ENCODE results near the gene PHF24.

PHF24 gene

GRCh38 chr9:34991607-34992375 lies 33.7 kb downstream of the PHF24 start:
- no peak for TF ChIP-seq CTCF (IDR thresholded peaks at IDR 0.05)

- no peak for TF ChIP-seq CTCF (IDR thresholded peaks at IDR 0.05)
Measured at GRCh38 chr9:34992376-34992951, 34.4 kb downstream of the PHF24 start.

- no peak for TF ChIP-seq CTCF (IDR thresholded peaks at IDR 0.05)
Measured at GRCh38 chr9:34993502-34994259, 35.6 kb downstream of the PHF24 start.

- TF ChIP-seq CTCF (IDR thresholded peaks at IDR 0.05) = peak; percentile 73
Measured at GRCh38 chr9:34994260-34994899, 36.3 kb downstream of the PHF24 start.

- no peak for TF ChIP-seq CTCF (IDR thresholded peaks at IDR 0.05)
Measured at GRCh38 chr9:34994900-34995669, 37.0 kb downstream of the PHF24 start.

GRCh38 chr9:34995670-34996060 lies 37.6 kb downstream of the PHF24 start:
- no peak for TF ChIP-seq CTCF (IDR thresholded peaks at IDR 0.05)
